HG03060 (cell line): ENCODE measurements around the gene MGAT2.
"Not testable (repeated sequence)": the region's sequence is repeated elsewhere in the genome, so short reads cannot be mapped to it uniquely, and the experiment has no call there.

Experiments
- ATAC-seq: cut with Tn5 transposase; IDR thresholded peaks from one replicate; pipeline ENCODE4 v1.9.1; 2021; ENCODE audit warnings: low read depth, moderate number of reproducible peaks; ENCODE audit not compliant: unreplicated experiment

MGAT2 gene

GRCh38 chr14:49641697-49642129 is 21.1 kb downstream of the MGAT2 start:
- no peak for ATAC-seq

GRCh38 chr14:49642163-49642562 is 21.6 kb downstream of the MGAT2 start:
- no peak for ATAC-seq

- ATAC-seq, result no peak
Observed at GRCh38 chr14:49653508-49653907, 32.9 kb downstream of the MGAT2 start.

GRCh38 chr14:49654511-49654910 is 33.9 kb downstream of the MGAT2 start:
- no peak for ATAC-seq

- not testable (repeated sequence) for ATAC-seq
Observed at GRCh38 chr14:49657500-49657899, 36.9 kb downstream of the MGAT2 start.

GRCh38 chr14:49659526-49660455 is 39.2 kb downstream of the MGAT2 start:
- no peak for ATAC-seq

GRCh38 chr14:49670475-49670874 is 49.9 kb downstream of the MGAT2 start:
- no peak for ATAC-seq
